Skeletal muscle cell (primary cell): Measurements from ENCODE around the gene GAPT.

Experiments
- DNase-seq: peaks from one replicate; pipeline ENCODE4 v3.0.0-alpha.2; 2010; ENCODE audit warnings: low read depth
- H3K4me3 ChIP-seq: 2 replicates; pipeline ENCODE4 v1.5.1; 2011; ENCODE audit warnings: low read depth, mild to moderate bottlenecking, control low read depth, low read length, moderate library complexity

The GAPT gene

DNA sequence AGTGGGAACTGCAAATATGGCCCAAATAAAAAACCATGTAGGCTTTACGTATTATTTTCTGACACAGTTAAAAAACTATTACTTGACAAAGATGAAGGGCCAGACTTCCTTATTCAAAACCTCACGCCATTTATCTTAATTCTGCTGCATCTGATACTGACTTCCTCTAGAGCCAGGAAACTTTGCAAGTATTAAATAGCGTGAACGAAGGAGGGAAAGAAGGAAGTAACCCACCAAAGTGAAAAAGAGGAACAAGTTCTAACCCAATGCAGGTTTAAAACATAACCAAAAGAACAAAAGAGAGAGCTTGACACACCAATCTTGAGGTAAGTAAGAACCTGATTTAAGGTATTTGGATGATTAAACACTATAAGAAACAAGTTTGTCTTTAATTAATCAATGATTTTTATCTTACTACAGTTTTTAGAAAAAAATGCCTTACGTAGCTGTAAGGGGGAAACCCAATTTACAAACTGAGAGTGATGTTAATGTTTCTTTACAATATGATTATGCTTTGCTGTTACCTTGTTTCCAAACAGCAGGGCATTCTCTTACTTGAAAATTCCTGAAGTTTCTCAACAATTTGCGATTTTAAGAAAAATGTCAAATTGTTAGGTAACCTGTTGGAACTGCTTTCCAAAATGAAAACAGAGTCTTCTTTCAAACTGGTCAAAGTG is at the start of gene GAPT:
Gene GAPT, plus strand, starts transcription at position 220 of the 677 bp plus-strand sequence. CDS start 3,102 bp downstream, outside the sequence.
- H3K4me3 ChIP-seq, result no peak within 1 kb of the TSS
- DNase-seq, result no peak

DNA sequence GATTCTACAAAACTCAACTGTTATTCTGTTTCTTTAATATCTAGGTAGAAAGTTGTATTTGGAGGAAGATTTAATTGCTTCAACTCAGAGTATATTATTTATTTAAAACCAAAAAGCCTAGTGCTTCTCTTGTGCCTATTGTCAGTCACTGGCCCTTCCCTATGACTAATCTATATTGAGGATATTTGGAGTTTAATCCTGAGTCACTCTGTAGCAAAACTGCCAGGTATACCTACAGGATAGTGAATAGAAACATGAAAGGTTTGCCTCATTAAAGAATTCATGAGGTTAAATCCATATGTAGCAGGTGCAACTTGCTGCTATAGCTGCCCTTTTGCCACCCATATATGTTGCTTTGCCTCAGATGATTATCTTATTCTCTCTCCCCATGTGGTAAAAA is 46.4 kb upstream of the GAPT start:
- no peak overlapping the region for H3K4me3 ChIP-seq
- no peak for DNase-seq

DNA sequence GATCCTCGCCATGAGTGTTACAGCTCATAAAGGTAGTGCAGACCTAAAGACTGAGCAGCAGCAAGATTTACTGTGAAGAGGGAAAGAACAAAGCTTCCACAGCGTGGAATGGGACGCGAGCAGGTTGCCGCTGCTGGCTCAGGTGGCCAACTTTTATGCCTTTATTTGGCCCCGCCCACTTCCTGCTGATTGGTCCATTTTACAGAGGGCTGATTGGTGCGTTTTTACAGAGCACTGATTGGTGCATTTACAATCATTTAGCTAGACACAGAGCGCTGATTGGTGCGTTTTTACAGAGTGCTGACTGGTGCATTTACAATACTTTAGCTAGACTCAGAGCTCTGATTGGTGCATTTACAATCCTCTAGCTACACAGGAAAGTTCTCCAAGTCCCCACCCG is 45.2 kb upstream of the GAPT start:
- no peak for DNase-seq
- H3K4me3 ChIP-seq, result no peak overlapping the region

DNA sequence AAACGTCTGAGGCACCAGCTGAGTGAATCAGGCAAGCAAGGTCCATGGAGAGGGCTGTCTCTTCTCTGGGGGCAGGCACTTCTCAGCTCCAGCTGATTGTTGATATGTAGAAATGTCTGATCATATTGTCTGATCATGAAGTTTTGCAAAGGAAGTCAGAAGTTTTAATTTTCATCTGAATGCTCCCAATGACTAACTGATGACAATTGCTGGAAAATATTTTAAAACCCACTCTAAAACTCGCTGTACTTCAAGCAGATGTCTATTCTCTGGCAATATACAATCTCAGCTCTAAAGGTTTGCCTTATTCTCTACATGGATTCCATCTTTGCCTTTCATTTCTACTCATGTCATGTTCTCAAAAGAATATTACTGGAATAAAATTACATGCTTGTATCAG is 44.0 kb upstream of the GAPT start:
- DNase-seq, result no peak
- no peak overlapping the region for H3K4me3 ChIP-seq

DNA sequence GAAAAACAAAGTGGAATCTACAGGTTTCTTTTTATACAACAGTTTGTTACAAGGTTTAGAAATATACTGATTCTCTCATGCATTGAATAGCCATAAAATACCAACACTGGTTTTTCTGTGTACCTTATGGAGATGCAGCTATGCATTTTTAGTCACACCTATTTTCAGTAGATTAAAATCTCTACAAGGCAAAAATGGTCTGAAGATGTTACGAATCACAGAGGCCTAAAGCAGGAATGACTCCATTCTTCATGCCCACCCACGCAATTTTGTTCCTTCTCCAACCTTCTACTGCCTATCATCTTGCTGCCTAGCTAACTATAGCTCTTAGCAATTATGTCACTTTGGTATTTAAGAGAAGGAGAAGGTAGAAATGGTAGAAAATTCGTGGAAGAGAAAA is 41.2 kb upstream of the GAPT start:
- H3K4me3 ChIP-seq, result no peak overlapping the region
- DNase-seq, result no peak

DNA sequence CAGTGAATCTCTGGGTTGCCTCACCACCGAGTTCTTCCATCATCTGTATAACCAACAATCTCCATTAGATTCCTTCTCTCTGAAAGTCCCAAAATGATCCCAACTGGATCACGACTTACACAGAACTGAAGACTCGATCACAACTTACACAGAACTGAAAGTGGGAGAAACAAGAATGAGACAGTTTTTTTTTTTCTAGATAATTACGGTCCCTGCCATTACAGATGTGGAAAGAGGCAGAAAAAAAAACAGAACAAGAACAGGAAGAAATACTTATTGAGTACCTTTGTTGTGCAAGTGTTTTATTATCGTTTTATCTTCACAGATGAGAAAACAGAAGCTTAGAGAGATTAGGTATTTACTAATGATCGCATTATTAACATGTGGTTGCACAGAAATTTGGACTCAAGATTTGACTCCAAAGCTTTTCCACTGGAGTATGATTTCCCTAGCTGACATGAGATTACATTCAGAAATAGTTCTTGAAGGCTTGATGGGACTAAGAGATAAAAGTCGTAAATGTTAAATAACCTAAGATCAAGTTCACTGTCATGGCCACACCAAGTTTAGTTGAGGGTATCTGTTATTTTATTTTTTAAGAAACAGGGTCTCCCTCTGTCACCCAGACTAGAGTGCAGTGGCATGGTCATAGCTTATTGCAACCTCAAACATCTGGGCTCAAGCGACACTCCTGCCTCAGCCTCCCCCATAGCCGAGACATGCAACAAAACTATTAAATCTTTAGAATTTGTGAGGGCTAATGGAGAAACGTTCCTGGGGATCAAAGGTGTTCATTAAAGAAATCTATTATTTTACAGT is 40.2 kb upstream of the GAPT start:
- no peak overlapping the region for H3K4me3 ChIP-seq
- no peak for DNase-seq

DNA sequence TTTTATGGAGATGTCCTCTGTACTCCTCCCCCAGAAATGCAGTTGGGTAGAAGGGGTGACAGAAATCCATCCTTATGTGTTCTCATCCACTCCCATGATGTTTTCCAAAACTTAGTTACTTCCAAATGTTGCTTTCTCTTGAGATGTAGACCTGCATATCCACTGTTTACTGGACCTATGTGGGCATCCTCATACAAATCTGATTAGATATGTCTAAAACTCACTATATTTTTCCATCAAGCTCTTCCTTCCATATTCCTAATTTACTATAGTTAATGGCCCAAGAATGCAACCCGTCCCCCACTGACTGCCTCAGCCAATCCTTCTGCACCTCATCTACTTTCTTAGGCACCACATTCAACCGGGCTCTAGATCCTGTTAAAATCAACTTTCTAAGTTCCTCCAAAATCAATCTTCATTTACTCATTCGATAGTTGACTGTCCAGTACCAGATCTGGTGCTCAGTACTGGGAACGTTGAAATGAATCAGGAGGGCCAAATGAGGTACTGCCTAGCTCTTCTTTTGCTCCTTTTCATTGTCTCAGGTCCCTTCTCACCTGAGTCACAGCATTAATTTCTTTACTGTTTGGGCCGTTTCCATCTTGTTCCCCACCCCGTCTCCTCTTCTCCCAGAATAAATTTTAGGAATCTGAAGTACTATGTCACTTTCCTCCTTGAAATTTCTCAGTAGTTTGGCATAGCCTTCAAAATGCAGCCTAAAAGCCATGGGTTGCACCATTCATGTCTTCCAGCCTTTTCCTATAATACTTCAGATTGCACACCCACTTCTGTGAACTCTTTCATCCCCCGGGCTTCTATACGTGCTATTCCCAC is 39.3 kb upstream of the GAPT start:
- no peak overlapping the region for H3K4me3 ChIP-seq
- DNase-seq, result no peak

DNA sequence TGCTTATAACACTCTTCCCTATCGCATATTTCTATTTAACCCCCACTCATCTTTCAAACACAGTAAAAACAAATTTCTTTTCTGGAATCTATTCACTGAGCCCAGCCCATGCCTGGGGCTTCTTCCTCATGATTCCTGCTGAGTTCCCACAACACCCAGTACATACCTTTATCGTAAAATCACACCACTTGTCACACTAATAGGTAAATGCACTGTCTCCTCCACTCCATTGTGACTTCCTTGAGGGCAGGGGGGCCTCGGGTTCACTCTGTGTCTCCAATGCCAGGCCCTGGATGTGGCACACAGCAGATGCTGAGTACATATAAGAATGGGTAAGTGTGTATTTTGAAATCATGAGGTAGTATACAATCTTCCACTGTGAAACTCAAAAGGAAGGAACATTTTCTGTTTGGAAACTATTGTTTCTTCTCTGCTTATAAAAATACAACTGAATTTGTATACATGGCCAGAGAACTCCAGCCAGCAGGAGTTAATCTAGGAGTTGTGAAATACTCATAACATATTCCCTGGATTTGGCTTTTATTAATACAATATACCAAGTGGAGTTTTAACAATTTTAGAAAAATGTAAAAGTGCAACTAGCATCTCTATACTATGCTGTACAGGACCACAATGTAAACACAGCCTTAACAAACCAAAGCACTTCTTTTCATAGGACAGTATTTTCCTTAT is 38.5 kb upstream of the GAPT start:
- DNase-seq, result no peak
- H3K4me3 ChIP-seq, result no peak overlapping the region

DNA sequence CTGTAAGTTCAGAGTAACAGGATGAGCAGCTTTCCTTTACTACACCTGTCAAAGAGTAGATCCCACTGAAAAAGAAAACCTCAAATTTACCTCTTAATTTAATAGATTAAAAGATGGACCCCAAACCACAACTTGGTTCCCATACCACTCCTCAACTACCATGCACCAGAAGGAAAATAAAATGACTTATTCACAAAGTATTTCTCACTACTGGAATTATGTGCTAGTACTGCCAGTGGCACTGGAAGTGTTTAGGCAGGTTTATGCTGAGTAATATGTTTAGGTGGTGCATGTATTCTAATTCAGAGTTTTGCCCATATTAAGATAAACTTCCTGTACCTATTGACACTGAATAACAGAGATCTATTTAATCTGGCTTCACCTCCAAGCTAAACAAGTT is 37.9 kb upstream of the GAPT start:
- H3K4me3 ChIP-seq, result no peak overlapping the region
- no peak for DNase-seq

DNA sequence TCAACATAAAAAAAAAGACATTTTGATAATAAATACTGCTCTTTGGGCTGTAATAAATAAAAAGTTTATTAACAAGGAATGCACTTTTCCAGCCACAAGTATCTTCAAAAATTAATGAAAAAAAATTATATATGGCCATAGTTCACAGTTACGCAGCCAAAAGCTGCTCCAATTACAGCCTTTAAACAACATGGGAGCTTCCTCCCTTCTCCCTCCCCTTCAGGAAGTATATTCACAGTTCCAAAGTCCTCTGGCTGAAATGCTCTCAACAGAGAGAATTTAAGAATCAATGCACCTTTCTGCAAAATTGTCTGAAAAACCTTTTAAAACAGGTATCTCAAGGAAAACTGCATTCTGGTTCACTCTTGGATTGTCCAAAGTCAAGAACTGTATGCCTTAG is 37.2 kb upstream of the GAPT start:
- H3K4me3 ChIP-seq, result no peak overlapping the region
- no peak for DNase-seq

DNA sequence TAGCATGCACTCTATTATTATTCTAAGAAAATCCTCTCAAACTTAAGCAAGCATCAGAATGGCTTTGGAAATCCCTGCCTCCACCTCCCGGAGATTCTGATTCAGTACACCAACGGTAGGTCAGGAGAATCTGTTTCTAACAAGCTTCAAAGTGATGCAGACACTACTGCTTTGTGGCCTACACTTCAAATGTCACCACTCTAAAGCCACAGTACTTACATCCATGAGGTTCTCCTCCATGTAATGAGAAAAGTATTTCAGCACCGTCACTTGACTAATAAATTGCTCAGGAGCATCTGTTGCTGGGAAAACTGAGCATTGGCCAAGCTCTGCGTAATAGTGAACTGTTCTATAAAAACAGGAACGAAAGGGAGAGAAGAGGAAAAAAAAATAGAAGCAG is 36.2 kb upstream of the GAPT start:
- no peak for DNase-seq
- H3K4me3 ChIP-seq, result no peak overlapping the region

DNA sequence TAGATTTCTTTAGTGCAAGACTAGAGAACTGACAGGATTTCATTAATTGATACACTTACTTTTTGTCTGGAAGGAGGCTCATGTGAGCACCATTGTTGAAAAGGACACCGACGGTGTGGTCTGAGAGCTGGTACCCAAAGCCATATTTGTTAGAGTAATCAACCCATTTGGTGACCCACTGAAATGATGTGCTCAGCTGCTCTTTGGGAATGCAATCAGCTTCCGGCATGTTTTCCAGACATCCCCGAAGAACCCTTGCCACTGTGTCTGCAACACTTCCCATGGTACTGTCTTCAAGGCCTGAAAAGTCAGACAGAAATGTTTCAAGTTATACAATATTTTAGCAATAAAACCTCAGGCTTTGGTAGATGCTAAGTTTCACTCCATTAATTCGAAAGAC is 35.8 kb upstream of the GAPT start:
- H3K4me3 ChIP-seq, result no peak overlapping the region
- DNase-seq, result no peak

DNA sequence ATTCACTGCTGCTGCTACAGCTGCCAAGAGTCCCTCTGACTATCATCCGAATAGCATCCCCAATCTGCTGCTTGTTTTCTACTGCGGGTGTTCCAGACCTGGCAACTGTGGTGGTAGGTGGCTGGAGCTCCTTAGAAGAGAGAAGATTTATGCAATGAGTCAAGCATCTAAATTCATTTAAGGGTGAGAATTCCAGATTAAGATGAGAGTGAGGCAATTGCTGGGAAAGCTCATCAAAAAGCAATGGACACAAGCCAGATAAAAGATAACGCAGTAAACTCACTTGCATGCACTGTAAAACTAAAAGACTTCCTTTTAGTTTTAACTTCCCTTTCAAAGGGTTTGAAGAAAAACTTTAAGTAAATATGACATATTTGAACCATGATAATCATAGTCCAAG is 35.2 kb upstream of the GAPT start:
- peak overlapping the region; percentile 90 for H3K4me3 ChIP-seq
- DNase-seq, result no peak

DNA sequence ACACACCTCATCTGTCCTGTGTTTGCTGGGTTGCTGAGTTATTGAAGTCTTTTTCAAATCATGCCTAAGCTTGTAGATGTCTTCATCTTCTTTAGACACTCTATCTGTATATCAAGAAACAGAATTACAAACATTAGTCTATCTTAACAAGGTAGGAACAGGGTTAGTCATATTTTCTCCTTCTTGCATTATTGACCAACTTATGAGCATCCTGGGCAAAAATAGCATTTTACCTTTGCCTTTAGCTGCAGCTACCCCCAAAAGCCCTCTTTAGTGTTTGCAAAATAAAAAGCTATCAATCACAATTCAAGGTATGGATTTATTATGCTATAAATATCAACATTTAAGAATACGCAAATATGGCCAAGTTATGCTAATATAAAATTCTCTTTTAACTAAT is 34.7 kb upstream of the GAPT start:
- peak overlapping the region; percentile 90 for H3K4me3 ChIP-seq
- no peak for DNase-seq

DNA sequence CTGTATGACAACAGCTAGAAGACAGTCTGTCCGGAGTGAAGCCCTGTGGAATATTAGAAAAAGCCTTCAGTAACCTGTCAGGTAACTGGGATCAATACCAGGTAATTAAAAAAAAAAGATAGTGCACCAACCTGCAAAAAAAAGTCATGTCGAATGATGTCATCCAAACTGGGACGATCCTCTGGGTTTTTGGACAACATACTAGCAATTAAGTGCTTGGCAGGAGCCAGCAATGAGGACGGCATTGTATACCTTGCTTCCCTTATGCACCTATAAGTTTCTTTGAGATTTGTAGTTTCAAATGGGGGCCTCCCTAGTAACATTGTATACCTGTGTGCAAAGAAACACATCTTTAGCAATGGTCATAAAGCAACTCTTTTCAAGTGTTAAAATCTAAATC is 34.2 kb upstream of the GAPT start:
- no peak for DNase-seq
- H3K4me3 ChIP-seq, result peak overlapping the region; percentile 90

DNA sequence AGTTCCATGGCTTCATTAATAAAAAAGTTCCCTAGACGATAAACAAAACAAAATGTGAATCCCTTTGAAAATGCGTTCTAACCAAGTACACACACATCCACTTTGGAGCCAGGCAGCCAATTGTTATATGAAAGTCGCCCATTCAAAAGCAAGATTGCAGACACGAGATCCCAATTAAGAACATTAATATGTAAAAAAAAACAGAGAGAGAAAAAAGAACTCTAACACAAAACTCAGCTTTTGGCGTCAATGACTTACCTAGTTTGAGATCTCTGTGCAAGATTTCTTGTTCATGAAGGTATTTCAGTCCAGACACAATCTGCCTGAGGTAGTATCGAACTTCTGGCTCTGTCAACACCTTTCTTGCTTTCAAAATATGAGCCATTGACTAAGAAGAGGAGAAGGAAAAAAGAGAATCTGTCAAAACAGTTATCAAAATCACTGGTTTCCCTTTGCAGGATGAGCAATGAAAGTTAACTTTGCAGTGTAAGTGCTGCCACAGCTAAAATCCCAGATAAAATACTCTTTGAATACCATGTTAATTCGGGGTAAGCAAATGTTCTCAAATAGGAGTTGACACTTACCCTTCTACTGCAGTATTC is 33.0 kb upstream of the GAPT start:
- DNase-seq, result no peak
- H3K4me3 ChIP-seq, result peak overlapping the region; percentile 90

DNA sequence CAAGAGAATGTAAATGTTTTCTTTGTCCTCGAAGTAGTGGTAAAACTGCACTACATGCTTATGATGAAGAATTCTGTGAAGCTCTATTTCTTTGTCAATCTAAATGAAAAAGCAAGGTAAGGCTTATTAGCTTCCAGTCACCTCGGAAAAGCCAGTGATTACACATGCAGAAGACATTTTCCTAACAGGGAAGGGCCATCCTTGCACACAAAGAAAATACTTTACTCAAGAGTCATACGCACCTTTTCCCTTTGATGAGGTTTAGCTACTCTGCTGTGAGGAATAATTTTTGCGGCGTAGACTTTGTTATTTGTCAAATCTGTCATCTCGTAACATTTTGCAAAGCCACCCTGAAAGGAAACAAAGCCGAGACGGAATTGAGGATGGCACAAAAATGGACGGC is 32.5 kb upstream of the GAPT start:
- peak overlapping the region; percentile 90 for H3K4me3 ChIP-seq
- no peak for DNase-seq

DNA sequence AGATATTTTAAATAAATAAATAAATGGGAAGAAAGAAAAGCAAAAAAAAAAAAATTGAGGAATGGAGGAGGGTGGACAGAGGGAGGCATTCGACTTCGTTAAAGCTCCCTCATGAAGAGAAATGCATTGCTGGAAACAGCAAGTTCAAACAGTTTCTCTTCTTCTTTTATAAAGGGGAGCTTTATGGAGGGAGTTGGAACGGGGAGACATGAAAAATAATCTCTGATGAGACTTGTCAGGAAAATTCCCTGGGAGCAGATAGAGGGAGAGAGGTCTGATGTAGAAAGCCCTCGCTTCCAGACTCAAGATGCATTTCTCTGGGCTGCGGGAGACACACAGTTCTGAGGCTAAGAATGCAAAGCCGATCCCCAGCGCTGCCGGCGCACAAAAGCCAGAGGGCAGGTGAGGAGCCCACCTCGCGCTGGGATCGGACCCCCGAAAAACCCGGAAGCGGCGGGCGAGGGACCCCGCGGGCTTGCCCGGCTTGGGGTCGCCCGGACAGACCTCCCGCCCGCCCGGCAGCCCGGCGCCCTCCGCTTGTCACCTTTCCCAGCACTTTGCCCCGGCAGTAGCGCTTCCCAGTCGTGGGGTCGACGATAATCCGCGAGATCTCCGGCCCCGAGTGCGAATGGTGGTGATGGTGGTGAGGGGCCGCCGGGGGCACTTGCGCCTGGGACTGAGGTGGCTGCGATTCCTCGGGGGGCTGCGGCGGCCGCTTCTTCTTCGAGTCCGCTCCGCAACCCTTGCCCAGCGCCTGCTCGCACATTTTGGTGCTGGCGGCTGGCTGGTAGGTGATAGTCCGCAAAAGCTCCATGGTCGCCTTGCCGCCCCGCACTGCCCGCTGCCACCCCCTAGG is 31.9 kb upstream of the GAPT start:
- DNase-seq, result no peak
- H3K4me3 ChIP-seq, result peak overlapping the region; percentile 90
